ENCODE measurements around the gene STUB1. TPM values are rescaled to one million over a fixed set of nuclear protein-coding genes. Genes with fewer than 3 reads are reported as not detected.

STUB1 gene
- total RNA-seq, 1 experiment from 2014 or later, result 453 TPM

DNA sequence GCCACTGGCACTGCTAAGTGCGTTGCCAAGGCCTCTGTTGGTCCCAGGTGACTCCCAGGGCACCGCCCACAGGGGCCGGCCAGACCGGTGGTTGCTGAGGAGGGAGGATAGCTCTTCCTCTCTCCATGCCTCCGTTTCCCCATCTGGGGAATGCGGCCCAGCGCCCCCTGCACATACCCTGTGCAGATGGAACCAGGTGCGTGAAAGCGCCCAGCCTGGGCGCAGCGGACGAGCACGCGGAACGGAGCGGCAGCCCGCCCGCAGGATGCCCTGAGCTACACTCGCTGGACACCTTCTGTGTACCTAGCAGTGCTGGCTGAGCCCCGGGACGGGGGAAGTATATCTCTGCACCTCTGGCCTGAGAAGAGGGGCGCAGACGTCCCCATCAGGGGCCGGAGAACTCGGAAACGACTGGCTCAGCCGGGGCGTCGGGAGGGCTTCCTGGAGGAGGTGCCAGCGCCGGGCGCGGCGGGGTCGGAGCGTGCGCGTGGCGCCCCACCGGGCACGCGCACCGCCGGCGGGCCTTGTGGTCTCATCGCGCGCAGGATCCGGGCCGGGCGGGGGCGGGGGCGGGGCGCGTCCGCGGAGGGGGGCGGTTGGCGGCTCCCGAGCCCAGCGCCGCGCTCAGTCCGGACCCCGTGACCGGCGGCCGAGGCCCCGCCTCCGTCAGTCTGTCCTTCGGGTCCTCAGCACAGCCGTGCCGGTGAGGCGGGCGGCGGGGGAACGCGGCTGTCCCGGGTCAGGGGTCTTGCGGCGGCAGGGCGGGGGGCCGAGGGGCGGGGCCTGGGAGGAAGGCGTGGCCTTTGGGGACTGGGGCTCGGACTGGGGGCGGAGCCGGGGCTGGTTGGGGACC, 46.5 kb downstream of the STUB1 start, which contains the start of the genes CCDC78 and HAGHL:
Gene CCDC78 (minus strand): TSS at position 6 of the 853 bp plus-strand sequence. CDS start 76 bp downstream, outside the sequence.
Gene HAGHL (plus strand): TSS at position 669 of the 853 bp plus-strand sequence. CDS start 404 bp downstream, outside the sequence.
- in situ Hi-C loops (cut with HindIII; ENCODE audit: low pct_unique_long_range_greater_than_20kb, low sequenced_read_pairs), result no loop called here
- peak; percentile 72 for DNase-seq (ENCODE audit: low read depth)

- in situ Hi-C loops (cut with HindIII; ENCODE audit: low pct_unique_long_range_greater_than_20kb, low sequenced_read_pairs), result no loop called here
- peak; percentile 50 for DNase-seq (ENCODE audit: low read depth)
Observed at GRCh38 chr16:727291-727977, 47.2 kb downstream of the STUB1 start.

DNA sequence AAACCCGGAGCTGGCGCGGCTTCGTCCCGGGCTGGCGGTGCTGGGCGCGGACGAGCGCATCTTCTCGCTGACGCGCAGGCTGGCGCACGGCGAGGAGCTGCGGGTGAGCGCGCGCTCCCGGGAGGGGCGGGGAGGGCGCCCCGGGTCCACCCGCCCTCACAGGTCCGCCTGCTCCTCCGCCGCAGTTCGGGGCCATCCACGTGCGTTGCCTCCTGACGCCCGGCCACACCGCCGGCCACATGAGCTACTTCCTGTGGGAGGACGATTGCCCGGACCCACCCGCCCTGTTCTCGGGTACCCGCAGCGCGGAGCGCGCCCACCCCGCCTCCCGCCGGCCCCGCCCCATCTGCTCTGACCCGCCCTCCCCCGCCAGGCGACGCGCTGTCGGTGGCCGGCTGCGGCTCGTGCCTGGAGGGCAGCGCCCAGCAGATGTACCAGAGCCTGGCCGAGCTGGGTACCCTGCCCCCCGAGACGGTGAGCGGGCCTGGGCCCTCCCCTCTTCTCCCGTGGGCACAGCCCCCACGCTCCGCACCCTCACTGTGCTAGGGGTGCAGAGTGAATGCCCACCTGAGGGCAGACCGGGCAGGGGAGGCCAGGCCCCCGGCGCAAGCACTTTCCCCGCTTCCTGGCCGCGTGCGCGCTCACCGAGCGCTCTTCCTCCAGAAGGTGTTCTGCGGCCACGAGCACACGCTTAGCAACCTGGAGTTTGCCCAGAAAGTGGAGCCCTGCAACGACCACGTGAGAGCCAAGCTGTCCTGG, 48.1 kb downstream of the STUB1 start:
- DNase-seq (ENCODE audit: low read depth), result peak; percentile 98
- in situ Hi-C loops (cut with HindIII; ENCODE audit: low pct_unique_long_range_greater_than_20kb, low sequenced_read_pairs), result no loop called here

DNA sequence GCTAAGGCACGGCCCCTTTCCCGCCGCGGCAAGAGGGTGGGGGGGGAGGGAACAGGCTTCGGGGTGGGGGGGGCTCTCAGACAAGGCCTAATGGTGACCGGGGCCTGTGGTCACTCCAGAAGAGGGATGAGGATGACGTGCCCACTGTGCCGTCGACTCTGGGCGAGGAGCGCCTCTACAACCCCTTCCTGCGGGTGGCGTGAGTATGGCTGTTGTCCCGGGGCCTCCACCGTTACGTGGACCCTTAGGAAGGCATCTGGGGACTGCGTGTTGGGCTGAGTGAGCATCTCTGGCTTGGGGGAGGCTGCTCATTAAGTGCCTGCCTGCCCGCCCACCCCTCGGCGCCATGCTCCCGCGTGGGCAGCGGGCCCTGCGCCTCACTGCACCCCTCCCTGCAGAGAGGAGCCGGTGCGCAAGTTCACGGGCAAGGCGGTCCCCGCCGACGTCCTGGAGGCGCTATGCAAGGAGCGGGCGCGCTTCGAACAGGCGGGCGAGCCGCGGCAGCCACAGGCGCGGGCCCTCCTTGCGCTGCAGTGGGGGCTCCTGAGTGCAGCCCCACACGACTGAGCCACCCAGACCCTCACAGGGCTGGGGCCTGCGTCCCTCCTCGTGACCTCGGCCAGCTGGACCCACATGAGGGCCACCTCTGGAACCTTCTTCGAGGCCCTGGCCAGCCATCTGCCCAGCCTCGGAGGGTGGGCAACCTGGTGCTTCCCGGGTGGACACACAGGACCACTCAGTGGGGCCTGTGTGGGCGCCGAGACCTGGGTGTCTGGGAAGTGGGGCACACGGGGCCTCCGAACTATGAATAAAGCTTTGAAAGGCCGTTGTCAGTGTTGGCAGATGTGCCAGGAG, 48.9 kb downstream of the STUB1 start:
- no peak for DNase-seq (ENCODE audit: low read depth)
- in situ Hi-C loops (cut with HindIII; ENCODE audit: low pct_unique_long_range_greater_than_20kb, low sequenced_read_pairs), result no loop called here

DNA sequence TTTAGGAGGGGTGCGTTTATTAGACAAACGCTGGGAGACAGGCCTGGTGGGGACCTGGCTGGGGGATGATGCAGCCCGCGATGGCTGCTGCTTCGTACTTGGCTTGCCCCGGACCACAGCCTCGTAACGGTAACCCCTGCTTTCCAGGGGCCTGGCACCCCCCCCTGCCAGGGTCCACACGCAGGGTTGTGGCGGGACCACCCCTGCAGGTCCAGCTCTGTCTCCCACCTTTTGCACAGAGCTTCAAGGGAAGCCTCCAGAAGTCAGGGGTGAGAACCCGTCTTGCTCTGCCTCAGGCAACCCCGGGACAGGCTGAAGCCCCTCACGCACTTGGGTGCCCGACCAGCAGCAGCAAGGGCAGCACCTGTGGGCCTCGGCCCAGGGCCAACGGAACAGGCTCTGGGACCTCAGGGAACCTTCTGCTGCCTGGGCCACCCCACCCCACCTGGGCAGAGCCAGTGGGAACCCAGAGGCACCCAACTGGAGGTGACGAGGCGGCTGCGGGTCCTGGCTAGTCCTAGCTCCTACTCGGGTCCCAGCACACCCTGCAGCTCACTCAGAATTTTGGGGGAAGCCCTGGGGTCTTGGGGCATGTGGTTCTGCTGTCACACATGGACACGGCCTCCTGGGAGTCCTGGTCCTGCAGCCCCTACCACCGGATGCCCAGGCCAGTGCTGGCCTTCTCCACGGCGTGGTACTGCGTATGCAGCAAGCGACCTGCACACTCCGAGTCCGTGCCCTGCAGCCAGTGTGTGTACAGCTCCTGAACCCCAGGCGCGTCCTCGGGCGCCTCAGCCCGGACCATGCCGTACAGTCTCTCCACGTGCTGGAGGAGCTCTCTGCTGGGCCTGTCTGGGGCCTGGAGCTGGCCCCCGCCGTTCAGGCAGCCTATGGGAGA, 49.8 kb downstream of the STUB1 start:
- in situ Hi-C loops (cut with HindIII; ENCODE audit: low pct_unique_long_range_greater_than_20kb, low sequenced_read_pairs), result no loop called here
- DNase-seq (ENCODE audit: low read depth), result no peak

DNA sequence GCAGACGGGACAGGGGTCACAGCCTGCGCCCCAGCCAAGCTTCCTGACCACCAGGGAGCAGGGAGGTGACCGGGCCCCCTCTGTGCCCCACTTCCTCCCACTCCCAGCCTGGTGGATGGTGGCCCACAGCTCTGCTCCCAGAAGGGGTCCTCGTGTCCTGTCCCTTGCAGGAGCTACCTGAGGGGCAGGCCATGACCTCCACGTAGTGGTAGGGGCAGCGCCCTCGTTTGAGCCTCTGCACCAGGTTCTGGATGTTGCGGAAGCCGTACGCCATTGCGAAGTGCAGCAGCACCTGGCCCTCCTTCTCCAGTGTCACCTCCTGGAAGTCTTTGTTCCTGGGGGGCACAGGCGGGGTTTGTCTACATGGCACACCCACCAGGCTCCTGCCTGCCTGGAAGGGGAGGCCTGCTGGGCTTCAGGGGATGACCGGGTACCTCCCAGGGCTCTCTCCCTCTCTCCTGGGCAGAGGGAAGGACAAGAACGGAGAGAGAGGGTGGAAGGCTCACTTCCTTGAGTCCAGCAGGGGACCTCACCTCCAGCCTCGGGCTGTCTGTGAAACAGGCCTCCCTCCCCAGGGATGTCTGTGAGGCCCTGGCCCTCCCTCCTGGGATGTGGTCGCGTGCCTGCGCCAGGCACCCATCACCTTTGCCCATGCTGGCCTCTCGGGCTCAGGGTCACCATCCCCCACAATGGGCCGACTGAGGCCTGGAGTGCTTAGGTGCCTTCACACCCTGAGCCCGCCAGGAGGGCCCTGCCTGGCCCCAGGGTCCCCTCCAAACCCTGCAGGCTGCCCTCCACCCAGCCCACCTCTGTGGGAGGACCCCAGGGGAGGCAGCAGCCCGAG, 50.7 kb downstream of the STUB1 start:
- in situ Hi-C loops (cut with HindIII; ENCODE audit: low pct_unique_long_range_greater_than_20kb, low sequenced_read_pairs), result no loop called here
- DNase-seq (ENCODE audit: low read depth), result no peak

- DNase-seq (ENCODE audit: low read depth), result no peak
- in situ Hi-C loops (cut with HindIII; ENCODE audit: low pct_unique_long_range_greater_than_20kb, low sequenced_read_pairs), result no loop called here
Observed at GRCh38 chr16:732332-732731, 52.1 kb downstream of the STUB1 start.

Other genes starting within 250 kb of the STUB1 start
- 60.1 and 70.1 TPM in 2 replicates for gene CAPN15, start 152.7 kb upstream of the STUB1 start, total RNA-seq (2014; rRNA removed; shearing (Covaris generic); ENCODE audit: low replicate concordance)
- gene PRR35, start 120.0 kb upstream of the STUB1 start, total RNA-seq (2014; rRNA removed; shearing (Covaris generic); ENCODE audit: low replicate concordance), result not detected in 2 replicates
- 1.2 and 4.0 TPM in 2 replicates for gene NHLRC4, start 113.4 kb upstream of the STUB1 start, total RNA-seq (2014; rRNA removed; shearing (Covaris generic); ENCODE audit: low replicate concordance)
- gene PIGQ, start 110.4 kb upstream of the STUB1 start, total RNA-seq (2014; rRNA removed; shearing (Covaris generic); ENCODE audit: low replicate concordance), result 53.4 and 65.5 TPM in 2 replicates
- gene RAB40C, start 90.3 kb upstream of the STUB1 start, total RNA-seq (2014; rRNA removed; shearing (Covaris generic); ENCODE audit: low replicate concordance), result 22.4 and 33.2 TPM in 2 replicates
- gene WFIKKN1, start 49.4 kb upstream of the STUB1 start, total RNA-seq (2014; rRNA removed; shearing (Covaris generic); ENCODE audit: low replicate concordance), result 0.07 TPM in 1 of 2 replicates, not detected in the other
- gene METTL26, start 44.1 kb upstream of the STUB1 start, total RNA-seq (2014; rRNA removed; shearing (Covaris generic); ENCODE audit: low replicate concordance), result 433 and 438 TPM in 2 replicates
- gene MCRIP2, start 38.6 kb upstream of the STUB1 start, total RNA-seq (2014; rRNA removed; shearing (Covaris generic); ENCODE audit: low replicate concordance), result 93.0 and 94.1 TPM in 2 replicates
- gene WDR90, start 31.0 kb upstream of the STUB1 start, total RNA-seq (2014; rRNA removed; shearing (Covaris generic); ENCODE audit: low replicate concordance), result 12.3 and 52.7 TPM in 2 replicates
- gene RHOT2, start 12.3 kb upstream of the STUB1 start, total RNA-seq (2014; rRNA removed; shearing (Covaris generic); ENCODE audit: low replicate concordance), result 91.5 and 99.0 TPM in 2 replicates
- gene RHBDL1, start 4.7 kb upstream of the STUB1 start, total RNA-seq (2014; rRNA removed; shearing (Covaris generic); ENCODE audit: low replicate concordance), result 0.12 and 0.68 TPM in 2 replicates
- gene JMJD8, start 3.9 kb downstream of the STUB1 start, total RNA-seq (2014; rRNA removed; shearing (Covaris generic); ENCODE audit: low replicate concordance), result 116 and 147 TPM in 2 replicates
- gene WDR24, start 10.0 kb downstream of the STUB1 start, total RNA-seq (2014; rRNA removed; shearing (Covaris generic); ENCODE audit: low replicate concordance), result 24.6 and 30.1 TPM in 2 replicates
- gene FBXL16, start 25.4 kb downstream of the STUB1 start, total RNA-seq (2014; rRNA removed; shearing (Covaris generic); ENCODE audit: low replicate concordance), result 25.7 and 26.3 TPM in 2 replicates
- gene METRN, start 34.7 kb downstream of the STUB1 start, total RNA-seq (2014; rRNA removed; shearing (Covaris generic); ENCODE audit: low replicate concordance), result 1,206 and 1,492 TPM in 2 replicates
- 95.7 and 164 TPM in 2 replicates for gene ANTKMT, start 40.7 kb downstream of the STUB1 start, total RNA-seq (2014; rRNA removed; shearing (Covaris generic); ENCODE audit: low replicate concordance)
- gene CCDC78, start 46.0 kb downstream of the STUB1 start, total RNA-seq (2014; rRNA removed; shearing (Covaris generic); ENCODE audit: low replicate concordance), result 4.5 and 10.3 TPM in 2 replicates
- gene HAGHL, start 46.7 kb downstream of the STUB1 start, total RNA-seq (2014; rRNA removed; shearing (Covaris generic); ENCODE audit: low replicate concordance), result 48.0 and 73.6 TPM in 2 replicates
- gene CIAO3, start 60.6 kb downstream of the STUB1 start, total RNA-seq (2014; rRNA removed; shearing (Covaris generic); ENCODE audit: low replicate concordance), result 52.8 and 75.6 TPM in 2 replicates
- not detected in 2 replicates for gene MSLN, start 80.3 kb downstream of the STUB1 start, total RNA-seq (2014; rRNA removed; shearing (Covaris generic); ENCODE audit: low replicate concordance)
- 50.0 and 75.0 TPM in 2 replicates for gene RPUSD1, start 108.0 kb downstream of the STUB1 start, total RNA-seq (2014; rRNA removed; shearing (Covaris generic); ENCODE audit: low replicate concordance)
- gene CHTF18, start 108.2 kb downstream of the STUB1 start, total RNA-seq (2014; rRNA removed; shearing (Covaris generic); ENCODE audit: low replicate concordance), result 52.2 and 56.9 TPM in 2 replicates
- not detected in 2 replicates for gene GNG13, start 120.3 kb downstream of the STUB1 start, total RNA-seq (2014; rRNA removed; shearing (Covaris generic); ENCODE audit: low replicate concordance)